ENCODE results near the gene CCL24.
"Not testable (repeated sequence)": the region's sequence is repeated elsewhere in the genome, so short reads cannot be mapped to it uniquely, and the experiment has no call there.

CCL24 gene

GRCh38 chr7:75818472-75818871 is 4.9 kb upstream of the CCL24 start:
- DNase-seq, result no peak

GRCh38 chr7:75817116-75817515 is 3.5 kb upstream of the CCL24 start:
- DNase-seq, result no peak

DNA sequence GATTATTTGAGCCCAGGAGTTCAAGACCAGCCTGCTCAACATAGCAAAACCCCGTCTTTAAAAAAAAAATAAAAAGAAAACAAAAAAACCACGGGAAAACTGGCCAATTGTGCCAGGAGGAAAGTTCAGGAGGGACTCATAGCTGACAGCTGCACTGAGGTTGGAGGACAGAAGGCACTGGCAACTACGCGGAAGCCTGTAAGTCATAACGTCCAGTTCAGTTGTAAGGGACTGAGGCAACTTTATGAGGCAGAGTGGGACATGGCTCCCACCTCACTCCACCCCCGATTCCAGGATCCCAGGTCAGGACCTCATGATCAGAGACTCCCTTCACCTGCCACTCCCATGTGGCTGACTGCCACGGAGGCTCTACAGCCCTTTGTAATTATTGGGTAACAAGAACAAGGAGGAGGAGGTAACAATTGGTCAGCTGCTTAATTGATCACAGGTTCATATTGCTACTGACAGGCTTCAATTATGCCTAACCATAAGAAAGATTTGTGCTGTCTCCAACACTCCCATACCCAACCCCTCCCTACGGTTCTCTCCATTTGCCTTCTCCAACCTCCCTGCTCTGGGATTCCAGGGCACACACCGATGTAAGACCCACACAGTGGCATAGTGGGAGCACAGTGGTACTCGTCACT is 1.9 kb upstream of the CCL24 start:
- no peak for DNase-seq

- no peak for DNase-seq
Measured at GRCh38 chr7:75814407-75814947, 871 bp upstream of the CCL24 start.

GRCh38 chr7:75813084-75813483 is 522 bp downstream of the CCL24 start:
- DNase-seq, result no peak

DNA sequence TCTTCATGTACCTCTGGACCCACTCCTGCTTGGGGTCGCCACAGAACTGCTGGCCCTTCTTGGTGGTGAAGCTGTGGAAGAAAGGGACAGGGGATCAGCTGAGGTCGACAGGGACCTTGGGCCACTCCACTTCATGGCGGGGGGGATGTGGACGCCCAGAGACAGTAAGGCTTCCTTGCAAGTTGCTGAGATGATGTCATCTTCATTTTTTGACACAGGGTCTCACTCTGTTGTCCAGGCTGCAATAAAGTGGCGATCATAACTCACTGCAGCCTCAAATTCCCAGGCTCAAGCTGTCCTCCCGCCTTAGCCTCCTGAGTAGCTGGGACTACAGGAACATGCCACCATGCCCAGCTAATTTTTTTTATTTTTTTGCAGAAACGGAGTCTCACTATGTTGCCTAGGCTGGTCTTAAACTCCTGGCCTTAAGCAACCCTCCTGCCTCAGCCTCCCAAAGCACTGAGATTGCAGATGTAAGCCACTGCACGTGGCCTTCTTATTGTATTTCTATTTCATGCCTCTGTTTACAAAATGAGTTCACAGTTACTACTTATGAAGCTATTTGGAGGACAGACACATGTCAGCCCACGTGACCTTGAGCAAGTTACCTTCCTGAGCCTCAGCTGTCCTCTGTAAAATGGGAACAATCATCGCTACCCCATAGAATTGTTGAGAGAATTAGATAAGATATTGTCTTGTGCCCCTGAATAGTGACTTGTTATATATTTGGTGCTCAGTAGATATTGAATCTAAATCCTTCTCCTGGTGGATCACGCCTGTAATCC is 1.5 kb downstream of the CCL24 start:
- DNase-seq, result no peak

GRCh38 chr7:75809396-75809795 is 4.2 kb downstream of the CCL24 start:
- no peak for DNase-seq

GRCh38 chr7:75808106-75808505 is 5.5 kb downstream of the CCL24 start:
- no peak for DNase-seq

DNA sequence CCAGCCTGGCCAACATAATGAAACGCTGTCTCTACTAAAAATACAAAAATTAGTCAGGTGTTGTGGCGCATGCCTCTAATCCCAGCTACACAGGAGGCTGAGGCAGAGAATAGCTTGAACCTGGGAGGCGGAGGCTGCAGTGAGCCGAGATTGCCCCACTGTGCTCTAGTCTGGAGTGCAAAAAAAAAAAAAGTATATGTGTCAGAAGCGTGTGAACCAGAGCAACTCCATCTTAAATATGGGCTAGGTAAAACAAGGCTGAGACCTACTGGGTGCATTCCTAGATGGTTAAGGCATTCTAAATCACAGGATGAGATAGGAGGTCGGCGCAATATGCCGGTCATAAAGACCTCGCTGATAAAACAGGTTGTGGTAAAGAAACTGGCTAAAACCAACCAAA is 6.2 kb downstream of the CCL24 start:
- no peak for DNase-seq

- no peak for DNase-seq
Measured at GRCh38 chr7:75806560-75807307, 6.9 kb downstream of the CCL24 start.

DNA sequence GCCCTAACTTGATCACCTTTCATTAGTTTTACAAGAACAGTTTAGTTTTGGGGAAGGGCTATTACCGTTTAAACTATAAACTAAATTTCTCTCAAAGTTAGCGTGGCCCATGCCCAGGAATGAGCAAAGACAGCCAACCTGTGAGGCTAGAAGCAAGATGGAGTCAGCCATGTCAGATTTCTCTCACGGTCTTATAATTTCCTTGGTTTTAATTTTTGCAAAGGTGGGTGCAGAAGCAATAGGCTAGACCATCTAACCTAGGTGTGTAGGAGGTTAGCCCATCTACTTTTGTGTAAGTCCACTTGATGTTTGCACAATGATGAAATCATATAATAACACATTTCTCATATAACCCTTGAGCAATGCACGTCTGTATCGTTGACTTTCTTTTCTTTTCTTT is 8.9 kb downstream of the CCL24 start:
- no peak for DNase-seq

DNA sequence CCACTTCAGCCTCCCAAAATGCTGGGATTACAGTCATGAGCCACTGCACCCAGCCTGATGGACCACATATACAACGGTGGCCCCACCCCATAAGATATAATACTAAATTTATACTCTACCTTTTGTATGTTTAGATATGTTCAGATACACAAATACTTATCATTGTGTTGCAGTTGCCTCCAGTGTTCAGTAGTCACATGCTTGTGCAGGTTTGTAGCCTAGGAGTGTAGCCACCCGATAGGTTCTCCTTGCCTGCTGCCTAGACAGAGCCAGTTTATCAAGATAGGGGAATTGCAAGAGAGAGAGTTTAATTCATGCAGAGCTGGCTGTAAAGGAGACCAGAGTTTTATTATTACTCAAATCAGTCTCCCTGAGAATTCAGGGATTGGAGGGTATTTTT is 9.6 kb downstream of the CCL24 start:
- no peak for DNase-seq

- no peak for DNase-seq
Measured at GRCh38 chr7:75802552-75802821, 11.1 kb downstream of the CCL24 start.

DNA sequence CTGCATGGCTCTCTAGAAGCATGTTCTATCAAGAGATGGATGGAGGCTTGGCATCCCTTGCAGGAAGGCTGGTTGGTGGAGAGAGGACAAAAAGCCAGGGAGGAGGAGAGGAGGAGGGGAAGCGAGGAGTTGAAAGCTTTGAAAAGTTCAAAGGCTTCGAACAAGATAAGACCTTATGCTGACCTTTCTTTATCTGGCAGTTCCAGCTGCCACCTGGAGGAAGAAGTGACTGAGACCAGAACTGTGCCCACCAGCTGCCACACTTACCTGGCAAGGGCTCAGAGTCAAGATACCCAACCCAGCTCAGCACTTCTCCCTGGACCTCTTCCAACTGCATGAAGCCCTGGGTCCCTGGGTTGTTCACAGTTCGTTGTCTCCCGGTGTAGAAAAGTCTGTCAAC is 14.8 kb downstream of the CCL24 start:
- no peak for DNase-seq

- DNase-seq, result no peak
Measured at GRCh38 chr7:75796420-75796819, 17.2 kb downstream of the CCL24 start.

DNA sequence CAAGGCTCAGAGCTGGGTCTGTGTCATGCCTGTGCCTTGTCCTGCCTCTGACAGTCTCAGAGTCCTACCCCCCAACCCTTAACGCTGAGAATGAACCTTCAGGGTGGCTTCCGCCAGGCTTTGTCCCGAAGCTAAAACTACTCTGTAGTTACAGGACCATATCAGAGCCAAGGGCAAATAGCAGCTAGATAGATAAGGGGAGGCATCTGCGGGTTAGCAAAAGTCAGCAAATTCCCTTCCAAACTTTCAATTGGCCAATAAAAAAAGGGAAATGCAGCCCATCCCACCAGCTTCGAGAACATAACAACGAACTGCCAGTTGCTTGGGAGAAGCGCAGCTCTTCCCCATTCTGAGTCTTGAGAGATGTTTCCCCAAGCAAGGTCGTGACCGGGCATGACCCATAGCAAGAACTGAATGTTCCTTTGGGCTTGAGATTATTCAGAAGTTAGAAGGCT is 17.7 kb downstream of the CCL24 start:
- DNase-seq, result no peak

DNA sequence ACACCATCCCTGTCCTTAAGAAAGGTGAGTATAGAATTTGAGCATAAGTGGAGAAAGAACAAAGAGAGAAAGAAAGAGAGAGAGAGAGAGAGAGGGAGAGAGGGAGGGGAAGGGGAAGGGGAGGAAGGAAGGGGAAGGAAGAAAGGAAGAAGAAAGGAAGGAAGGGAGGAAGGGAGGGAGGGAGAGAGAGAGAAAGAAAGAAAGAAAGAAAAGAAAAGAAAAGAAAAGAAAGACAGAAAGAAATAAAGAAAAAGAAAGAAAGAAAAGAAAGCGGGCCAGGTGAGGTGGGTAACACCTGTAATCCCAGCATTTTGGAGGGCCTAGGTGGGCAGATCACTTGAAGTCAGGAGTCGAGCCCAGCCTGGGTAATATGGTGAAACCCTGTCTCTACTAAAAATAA is 19.9 kb downstream of the CCL24 start:
- DNase-seq, result no peak

DNA sequence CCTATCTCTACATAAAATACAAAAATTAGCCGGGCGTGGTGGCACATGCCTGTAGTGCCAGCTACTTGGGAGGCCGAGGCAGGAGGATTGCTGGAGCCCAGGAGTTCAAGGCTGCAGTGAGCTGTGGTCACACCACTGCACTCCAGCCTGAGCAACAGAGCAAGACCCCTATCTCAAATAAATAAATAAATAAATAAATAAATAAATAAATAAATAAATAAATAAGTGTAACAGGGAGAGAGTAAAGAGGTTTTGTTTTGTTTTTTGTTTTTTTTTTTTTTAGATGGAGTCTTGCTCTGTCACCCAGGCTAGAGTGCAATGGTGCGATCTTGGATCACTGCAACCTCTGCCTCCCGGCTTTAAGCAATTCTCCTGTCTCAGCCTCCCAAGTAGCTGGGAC is 21.0 kb downstream of the CCL24 start:
- DNase-seq, result not testable (repeated sequence)

DNA sequence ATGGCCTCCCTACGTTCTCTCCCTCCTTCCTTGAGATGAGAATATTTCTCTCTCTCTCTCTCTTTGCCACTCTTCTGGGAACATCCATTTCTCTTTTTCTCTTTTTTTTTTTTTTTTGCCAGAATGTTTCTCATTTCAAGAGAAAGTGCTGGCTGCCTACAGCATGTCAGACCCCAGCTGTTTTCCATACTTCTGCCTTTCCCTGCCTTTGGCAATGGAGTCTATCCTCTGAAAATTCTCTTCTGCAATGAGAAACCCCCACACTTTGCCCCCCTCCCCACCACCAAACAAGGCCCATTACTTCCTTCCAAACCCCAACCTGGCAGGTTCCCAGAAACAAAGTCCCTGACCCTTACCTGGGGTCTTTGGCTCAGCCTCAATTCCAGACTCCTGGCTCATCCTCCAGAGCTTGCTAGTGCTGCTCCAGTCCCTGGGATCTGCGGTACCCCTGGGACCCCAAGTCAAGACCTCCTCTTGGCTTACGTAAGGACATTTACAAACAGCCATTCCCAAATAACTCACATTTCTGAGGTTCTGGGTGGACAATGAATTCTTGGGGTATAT is 24.2 kb downstream of the CCL24 start:
- DNase-seq, result no peak

DNA sequence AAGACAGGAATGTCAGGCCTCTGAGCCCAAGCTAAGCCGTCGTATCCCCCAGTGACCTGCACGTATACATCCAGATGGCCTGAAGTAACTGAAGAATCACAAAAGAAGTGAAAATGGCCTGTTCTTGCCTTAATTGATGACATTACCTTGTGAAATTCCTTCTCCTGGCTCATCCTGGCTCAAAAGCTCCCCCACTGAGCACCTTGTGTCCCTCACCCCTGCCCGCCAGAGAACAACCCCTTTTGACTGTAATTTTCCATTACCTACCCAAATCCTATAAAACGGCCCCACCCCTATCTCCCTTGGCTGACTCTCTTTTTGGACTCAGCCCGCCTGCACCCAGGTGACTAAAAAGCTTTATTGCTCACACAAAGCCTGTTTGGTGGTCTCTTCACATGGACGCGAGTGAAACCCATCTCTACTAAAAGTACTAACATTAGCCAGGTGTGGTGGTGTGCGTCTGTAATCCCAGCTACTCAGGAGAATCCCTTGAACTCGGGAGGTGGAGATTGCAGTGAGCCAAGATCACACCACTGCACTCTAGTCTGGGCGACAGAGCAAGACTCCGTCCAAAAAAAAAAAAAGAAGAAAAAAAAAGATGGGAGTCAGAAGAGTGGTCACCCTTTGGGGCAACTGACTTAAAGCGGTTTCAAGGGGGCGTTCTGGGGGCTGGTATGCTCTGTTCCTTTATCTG is 25.3 kb downstream of the CCL24 start:
- DNase-seq, result not testable (repeated sequence)

- not testable (repeated sequence) for DNase-seq
Measured at GRCh38 chr7:75783058-75783457, 30.5 kb downstream of the CCL24 start.

DNA sequence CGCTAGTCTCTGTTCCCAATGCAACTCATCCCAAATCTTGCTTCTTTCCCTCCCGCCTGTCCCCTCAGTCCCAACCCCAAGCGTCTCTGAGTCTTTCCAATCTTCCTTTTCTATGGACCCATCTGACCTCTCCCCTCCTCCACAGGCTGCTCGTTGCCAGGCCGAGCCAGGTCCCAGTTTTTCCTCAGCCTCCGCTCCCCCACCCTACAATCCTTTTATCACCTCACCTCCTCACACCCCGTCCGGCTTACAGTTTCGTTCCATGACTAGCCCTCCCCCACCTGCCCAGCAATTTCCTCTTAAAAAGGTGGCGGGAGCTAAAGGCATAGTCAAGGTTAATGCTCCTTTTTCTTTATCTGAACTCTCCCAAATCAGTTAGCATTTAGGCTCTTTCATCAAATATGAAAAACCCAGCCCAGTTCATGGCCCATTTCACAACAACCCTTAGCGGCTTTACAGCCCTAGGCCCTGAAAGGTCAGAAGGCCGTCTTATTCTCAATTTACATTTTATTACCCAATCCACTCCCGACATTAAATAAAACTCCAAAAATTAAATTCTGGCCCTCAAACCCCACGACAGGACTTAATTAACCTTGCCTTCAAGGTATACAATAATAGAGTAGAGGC is 32.8 kb downstream of the CCL24 start:
- DNase-seq, result not testable (repeated sequence)

All from NCI-H187 (cell line).